ENCODE results near the gene ABCA8. TPM values are rescaled to one million over a fixed set of nuclear protein-coding genes. Genes with fewer than 3 reads are reported as not detected.

ABCA8 gene
- total RNA-seq, 1 experiment from 2014 or later = not detected

GRCh38 chr17:68843522-68843921, 111.7 kb downstream of the ABCA8 start:
- WGBS (ENCODE audit: extremely low coverage, insufficient read length, low lambda C conversion rate) = no CpG with 5 or more reads among the region's 3 CpGs
- H3K4me3 Mint-ChIP-seq = no peak overlapping the region
- no peaks in the 10 kb centered on the region for H3K36me3 Mint-ChIP-seq (ENCODE audit: insufficient read depth in 1 of 3, low read depth in 3 of 3)

More at GRCh38 chr17:68843522-68843921, 111.7 kb downstream of the ABCA8 start:
- Histone ChIP-seq H3K9me3 (ENCODE audit: control insufficient read depth, low read depth, low read length) (no peaks in the 10 kb centered on the region), H3K23me2 (ENCODE audit: insufficient read length, low read depth, low read length, poor library complexity, severe bottlenecking) (no peaks in the 10 kb centered on the region), H4K91ac (ENCODE audit: insufficient read length, low read depth, low read length) (no peak overlapping the region), H3K14ac (ENCODE audit: insufficient read depth, low read length) (no peak overlapping the region), H4K20me1 (ENCODE audit: control insufficient read depth, insufficient read depth, insufficient read length) (no peaks in the 10 kb centered on the region), H2BK15ac (ENCODE audit: low read depth, low read length) (no peak overlapping the region), H2AFZ (ENCODE audit: low read length) (no peak overlapping the region), H3K9ac (ENCODE audit: extremely low read depth, insufficient read length, low read length) (no peak overlapping the region), H3K79me2 (ENCODE audit: insufficient read depth, low read length) (no peaks in the 10 kb centered on the region), H2BK20ac (ENCODE audit: low read depth, low read length, poor library complexity, severe bottlenecking) (no peak overlapping the region), H3K23ac (ENCODE audit: insufficient read length, low read depth, low read length) (no peak overlapping the region), H3K27me3 (ENCODE audit: insufficient read depth, low read length) (no peaks in the 10 kb centered on the region), H2AK5ac (ENCODE audit: insufficient read length, low read length) (no peak overlapping the region), H3K4ac (ENCODE audit: low read depth, low read length) (no peak overlapping the region), H3K27ac (ENCODE audit: insufficient read length, low read depth, low read length) (no peak overlapping the region), H3K56ac (ENCODE audit: insufficient read length, low read depth, low read length) (no peak overlapping the region), H4K5ac (ENCODE audit: insufficient read length, low read depth, low read length) (no peak overlapping the region), H3K18ac (ENCODE audit: insufficient read length, low read depth, low read length) (no peak overlapping the region), H3K79me1 (ENCODE audit: insufficient read depth, low read depth, low read length, poor library complexity, severe bottlenecking) (no peaks in the 10 kb centered on the region), H3K4me1 (ENCODE audit: insufficient read depth, low read length) (peaks cover 2% of the 10 kb centered on the region; the same call in 1 of the 2 replicates), H3T11ph (ENCODE audit: low read length) (no peak overlapping the region), H2BK12ac (ENCODE audit: insufficient read length, low read depth, low read length) (no peak overlapping the region), H2BK5ac (ENCODE audit: insufficient read length, low read length) (no peak overlapping the region), H3K4me2 (ENCODE audit: insufficient read depth, insufficient read length, low read length) (no peak overlapping the region), H4K8ac (replicated peaks; ENCODE audit: insufficient read length, low read depth, low read length) (no peak overlapping the region), H2BK120ac (ENCODE audit: low read depth, low read length, poor library complexity, severe bottlenecking) (no peak overlapping the region)
- Mint-ChIP-seq H3K9me3 (peaks cover 5 to 12% of the 10 kb centered on the region in 2 experiments; a peak in 3 of 5 replicates), H3K4me1 (peaks cover 0 to 3% of the 10 kb centered on the region in 2 experiments; a peak in 3 of 4 replicates), H3K27me3 (ENCODE audit: low read depth) (no peaks in the 10 kb centered on the region; the same call in none of the 2 replicates), H3K27ac (no peak overlapping the region)
- TF ChIP-seq, protein P1, sequence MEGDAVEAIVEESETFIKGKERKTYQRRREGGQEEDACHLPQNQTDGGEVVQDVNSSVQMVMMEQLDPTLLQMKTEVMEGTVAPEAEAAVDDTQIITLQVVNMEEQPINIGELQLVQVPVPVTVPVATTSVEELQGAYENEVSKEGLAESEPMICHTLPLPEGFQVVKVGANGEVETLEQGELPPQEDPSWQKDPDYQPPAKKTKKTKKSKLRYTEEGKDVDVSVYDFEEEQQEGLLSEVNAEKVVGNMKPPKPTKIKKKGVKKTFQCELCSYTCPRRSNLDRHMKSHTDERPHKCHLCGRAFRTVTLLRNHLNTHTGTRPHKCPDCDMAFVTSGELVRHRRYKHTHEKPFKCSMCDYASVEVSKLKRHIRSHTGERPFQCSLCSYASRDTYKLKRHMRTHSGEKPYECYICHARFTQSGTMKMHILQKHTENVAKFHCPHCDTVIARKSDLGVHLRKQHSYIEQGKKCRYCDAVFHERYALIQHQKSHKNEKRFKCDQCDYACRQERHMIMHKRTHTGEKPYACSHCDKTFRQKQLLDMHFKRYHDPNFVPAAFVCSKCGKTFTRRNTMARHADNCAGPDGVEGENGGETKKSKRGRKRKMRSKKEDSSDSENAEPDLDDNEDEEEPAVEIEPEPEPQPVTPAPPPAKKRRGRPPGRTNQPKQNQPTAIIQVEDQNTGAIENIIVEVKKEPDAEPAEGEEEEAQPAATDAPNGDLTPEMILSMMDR (conservative IDR thresholded peaks at IDR 0.05) = no peak
- no peak for DNase-seq

All from H9 (cell line).